HFF-Myc (cell line): ENCODE data around the gene MPV17L2.
A peak's percentile ranks its signal among the peaks of the same experiment; 100 is the strongest.

Experiments
- DNase-seq: peaks from one replicate; pipeline ENCODE4 v3.0.0-alpha.2; 2011; ENCODE audit warnings: low read depth; ENCODE audit errors: extremely low read depth
- H3K4me3 ChIP-seq: replicated peaks from 2 replicates; pipeline ENCODE4 v1.5.1; 2011; ENCODE audit warnings: low read depth, mild to moderate bottlenecking, control low read depth, low read length
- CTCF ChIP-seq: IDR thresholded peaks from 2 replicates; pipeline ENCODE4 v1.5.1; 2012; ENCODE audit warnings: mild to moderate bottlenecking, low read depth, low read length, control low read depth; ENCODE audit errors: missing control alignments

The MPV17L2 gene

DNA sequence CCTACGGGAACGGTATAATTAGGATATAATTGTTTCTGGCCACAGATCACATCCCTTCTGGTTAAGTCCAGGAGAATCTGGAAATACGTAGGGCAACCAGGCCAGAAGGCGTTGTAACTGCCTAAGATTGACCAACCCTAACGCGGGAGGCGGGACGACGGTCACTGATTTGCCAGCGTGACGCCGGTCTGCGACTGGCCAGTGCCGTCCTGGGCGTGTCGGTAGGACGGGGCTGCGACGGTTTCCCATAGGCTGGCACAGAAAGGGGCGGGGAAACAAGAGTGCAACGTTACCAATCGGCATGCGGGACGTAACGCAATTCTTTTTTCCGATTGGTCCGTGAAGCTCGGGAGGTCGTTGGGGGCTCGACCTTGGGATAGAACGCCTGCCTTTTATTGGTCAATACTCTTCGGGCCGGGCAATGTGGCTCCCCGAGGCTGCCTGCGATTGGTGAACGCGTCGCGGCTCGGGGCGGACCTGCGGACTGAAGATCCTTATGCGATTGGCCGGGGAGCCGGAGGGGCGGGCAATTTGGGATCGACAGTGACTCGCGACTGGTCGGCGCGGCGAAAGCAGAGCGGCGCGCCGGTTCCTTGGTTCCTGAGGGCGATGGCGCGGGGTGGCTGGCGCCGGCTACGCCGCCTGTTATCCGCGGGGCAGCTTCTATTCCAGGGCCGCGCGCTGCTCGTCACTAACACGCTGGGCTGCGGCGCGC, at the start of gene MPV17L2:
MPV17L2 (plus strand) TSS at position 546 of the 715 bp plus-strand sequence; CDS start at position 610, 64 bp downstream.
- no peak for TF ChIP-seq CTCF
- DNase-seq = peak; percentile 100
- peak within 1 kb of the TSS; percentile 84 for H3K4me3 ChIP-seq

DNA sequence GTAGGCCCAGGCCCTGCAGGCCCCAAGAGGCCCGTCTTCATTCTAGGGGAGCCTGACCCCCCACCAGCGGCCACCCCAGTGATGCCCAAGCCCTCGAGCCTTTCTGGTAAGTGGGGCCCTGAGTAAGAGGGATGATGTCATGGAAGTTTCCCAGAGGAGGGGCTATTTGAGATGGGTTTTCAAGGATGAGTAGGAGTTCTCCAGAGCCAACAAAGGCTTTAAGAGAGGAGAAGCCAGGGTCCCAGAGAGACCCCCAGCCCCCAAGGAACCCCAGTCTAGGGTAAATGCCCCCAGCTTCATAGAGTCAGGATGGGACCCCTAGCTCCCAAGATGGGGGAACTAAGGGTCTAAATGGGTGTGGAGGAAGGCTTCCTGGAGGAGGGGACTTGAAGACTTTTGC, 49.1 kb upstream of the MPV17L2 start:
- no peak overlapping the region for H3K4me3 ChIP-seq
- no peak for DNase-seq
- TF ChIP-seq CTCF = no peak

- H3K4me3 ChIP-seq = no peak overlapping the region
- no peak for TF ChIP-seq CTCF
- no peak for DNase-seq
Measured at GRCh38 chr19:18144361-18144760, 48.7 kb upstream of the MPV17L2 start.

- DNase-seq = no peak
- no peak for TF ChIP-seq CTCF
- H3K4me3 ChIP-seq = no peak overlapping the region
Measured at GRCh38 chr19:18144906-18145305, 48.1 kb upstream of the MPV17L2 start.

DNA sequence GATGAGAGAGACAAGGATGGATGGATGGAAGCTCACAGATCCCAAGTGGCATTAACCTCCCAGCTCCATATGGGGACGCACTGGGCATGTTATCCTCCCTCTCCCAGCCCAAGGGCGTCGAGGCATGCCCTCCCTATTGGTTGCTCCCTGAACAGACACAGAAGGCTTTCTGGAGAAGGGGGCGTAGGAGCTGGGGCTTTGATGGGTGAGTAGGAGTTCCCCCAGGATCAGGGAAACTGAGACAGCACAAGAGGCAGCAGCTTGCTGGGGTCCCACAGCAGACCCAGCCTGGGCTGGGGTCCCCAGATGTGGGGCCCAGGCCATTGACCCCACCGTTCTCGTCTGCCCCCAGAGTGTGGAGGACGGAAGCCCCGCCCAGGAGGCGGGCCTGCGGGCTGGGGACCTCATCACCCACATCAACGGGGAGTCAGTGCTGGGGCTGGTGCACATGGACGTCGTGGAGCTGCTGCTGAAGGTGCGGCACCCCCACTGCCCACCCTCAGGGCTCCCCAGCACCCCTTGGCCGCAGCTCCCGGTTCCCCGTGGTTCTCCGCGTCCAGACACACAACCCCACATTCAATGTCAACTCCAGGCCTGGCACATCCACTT, 47.5 kb upstream of the MPV17L2 start:
- H3K4me3 ChIP-seq = no peak overlapping the region
- TF ChIP-seq CTCF = no peak
- no peak for DNase-seq

DNA sequence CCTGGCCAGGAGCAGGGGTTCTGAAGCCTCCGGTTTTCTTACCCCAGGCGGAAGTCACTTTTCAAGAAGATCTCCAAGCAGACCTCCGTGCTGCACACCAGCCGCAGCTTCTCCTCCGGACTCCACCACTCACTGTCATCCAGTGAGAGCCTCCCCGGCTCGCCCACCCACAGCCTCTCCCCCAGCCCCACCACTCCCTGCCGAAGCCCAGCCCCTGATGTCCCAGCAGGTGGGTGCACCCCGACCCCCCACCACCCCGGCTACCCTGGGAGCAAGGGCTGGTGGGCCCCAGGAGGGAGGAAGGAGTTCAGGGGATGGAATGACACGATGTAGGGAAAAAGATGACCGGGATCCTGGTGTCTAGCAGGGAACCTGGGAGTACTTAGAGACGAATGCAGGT, 45.6 kb upstream of the MPV17L2 start:
- DNase-seq = no peak
- no peak overlapping the region for H3K4me3 ChIP-seq
- TF ChIP-seq CTCF = no peak
